ENCODE results near the gene COQ2. TPM values are rescaled to one million over a fixed set of nuclear protein-coding genes. Genes with fewer than 3 reads are reported as not detected.

COQ2 gene
- total RNA-seq (10 to 100 TPM; 15.9 to 17.9 TPM), polyA plus RNA-seq (ENCODE audit: insufficient read length in 6 of 6) (10 to 100 TPM; 13.0 to 16.4 (median 15.8) TPM)
- long read RNA-seq, donor 1, partial matches to known transcripts = 6 of 9 reads
- long read RNA-seq, donor 1, other reads (novel, unspliced or antisense) = 0 of 9 reads
- long read RNA-seq, donor 2, partial matches to known transcripts = 12 of 17 reads
- long read RNA-seq, donor 2, other reads (novel, unspliced or antisense) = 0 of 17 reads
- long read RNA-seq, donor 3, partial matches to known transcripts = 0 of 4 reads
- long read RNA-seq, donor 3, other reads (novel, unspliced or antisense) = 0 of 4 reads
- long read RNA-seq, donor 4, transcript COQ2-206 (7 exons, 1,641 nt) = major isoform, 14 of 16 reads
- long read RNA-seq, donor 4, partial matches to known transcripts = 1 of 16 reads
- long read RNA-seq, donor 4, other reads (novel, unspliced or antisense) = 0 of 16 reads
- long read RNA-seq, donor 5, transcript COQ2-206 (7 exons, 1,641 nt) = major isoform, 7 of 13 reads
- long read RNA-seq, donor 5, partial matches to known transcripts = 6 of 13 reads
- long read RNA-seq, donor 5, other reads (novel, unspliced or antisense) = 0 of 13 reads
- long read RNA-seq, donor 6, transcript COQ2-206 (7 exons, 1,641 nt) = major isoform, 11 of 11 reads
- long read RNA-seq, donor 6, partial matches to known transcripts = 0 of 11 reads
- long read RNA-seq, donor 6, other reads (novel, unspliced or antisense) = 0 of 11 reads
- long read RNA-seq, donor 7, transcript COQ2-206 (7 exons, 1,641 nt) = major isoform, 5 of 10 reads
- long read RNA-seq, donor 7, partial matches to known transcripts = 5 of 10 reads
- long read RNA-seq, donor 7, other reads (novel, unspliced or antisense) = 0 of 10 reads
- long read RNA-seq, donor 8, partial matches to known transcripts = 8 of 12 reads
- long read RNA-seq, donor 8, other reads (novel, unspliced or antisense) = 0 of 12 reads
- long read RNA-seq, donor 9 = 0 reads
- long read RNA-seq, donor 10, transcript COQ2-206 (7 exons, 1,641 nt) = major isoform, 21 of 27 reads
- long read RNA-seq, donor 10, partial matches to known transcripts = 0 of 27 reads
- long read RNA-seq, donor 10, other reads (novel, unspliced or antisense) = 3 of 27 reads
- long read RNA-seq, donor 11, transcript COQ2-206 (7 exons, 1,641 nt) = major isoform, 6 of 19 reads
- long read RNA-seq, donor 11, partial matches to known transcripts = 13 of 19 reads
- long read RNA-seq, donor 11, other reads (novel, unspliced or antisense) = 0 of 19 reads
- long read RNA-seq, donor 12, partial matches to known transcripts = 6 of 10 reads
- long read RNA-seq, donor 12, other reads (novel, unspliced or antisense) = 0 of 10 reads

- no peaks in the 10 kb centered on the region for H3K9me3 ChIP-seq
- no peaks in the 10 kb centered on the region for H3K36me3 ChIP-seq
- intact Hi-C loops (cut with DNase I) = loop anchor here in 1 of 2 donors (10.0 kb wide), 1 partner anchor 210 kb away; no protein-coding TSS in a partner anchor
- H3K27me3 ChIP-seq = no peaks in the 10 kb centered on the region
- DNase-seq (peak; percentile 95 to 99 (median 96)), ATAC-seq (peak; percentile 95)
- peak within 1 kb of the TSS; percentile 96 for H3K27ac ChIP-seq
- peak within 1 kb of the TSS; percentile 38 to 57 for H3K4me3 ChIP-seq
- TF ChIP-seq CTCF (IDR thresholded peaks at IDR 0.05) = peak in 1 of 2 donors; percentile 41
- H3K4me1 ChIP-seq = peaks cover 13 to 38% of the 10 kb centered on the region in 2 donors
Measured at GRCh38 chr4:83284193-83285054, at the start of gene COQ2. TSS of gene COQ2 (minus strand) at chr4:83284798. CDS start at chr4:83284764, 34 bp downstream.

GRCh38 chr4:83331956-83332355 is 47.4 kb upstream of the COQ2 start:
- peaks cover 0 to 21% of the 10 kb centered on the region in 2 donors for H3K27me3 ChIP-seq
- H3K4me3 ChIP-seq = no peak overlapping the region
- peaks cover 0 to 42% of the 10 kb centered on the region in 2 donors for H3K4me1 ChIP-seq
- no peaks in the 10 kb centered on the region for H3K36me3 ChIP-seq
- TF ChIP-seq CTCF (IDR thresholded peaks at IDR 0.05) = no peak
- no peak overlapping the region for H3K27ac ChIP-seq
- DNase-seq (no peak), ATAC-seq (no peak)
- intact Hi-C loops (cut with DNase I) = no loop called here
- H3K9me3 ChIP-seq = no peaks in the 10 kb centered on the region

GRCh38 chr4:83329521-83330110 is 45.0 kb upstream of the COQ2 start:
- Histone ChIP-seq H3K27me3 (peaks cover 0 to 11% of the 10 kb centered on the region in 2 donors), H3K4me3 (no peak overlapping the region), H3K36me3 (no peaks in the 10 kb centered on the region), H3K9me3 (no peaks in the 10 kb centered on the region), H3K4me1 (peaks cover 0 to 35% of the 10 kb centered on the region in 2 donors), H3K27ac (no peak overlapping the region)
- DNase-seq (no peak), ATAC-seq (no peak)
- intact Hi-C loops (cut with DNase I) = no loop called here
- no peak for TF ChIP-seq CTCF (IDR thresholded peaks at IDR 0.05)

- Histone ChIP-seq H3K27me3 (peaks cover 0 to 1% of the 10 kb centered on the region in 2 donors), H3K9me3 (no peaks in the 10 kb centered on the region), H3K36me3 (no peaks in the 10 kb centered on the region), H3K27ac (no peak overlapping the region), H3K4me1 (peaks cover 0 to 25% of the 10 kb centered on the region in 2 donors), H3K4me3 (no peak overlapping the region)
- intact Hi-C loops (cut with DNase I) = no loop called here
- ATAC-seq = no peak
- TF ChIP-seq CTCF (IDR thresholded peaks at IDR 0.05) = no peak
- DNase-seq = no peak
Measured at GRCh38 chr4:83328521-83329187, 44.1 kb upstream of the COQ2 start.
